M059J (cell line): ENCODE data around the gene SLC6A18. TPM values are rescaled to one million over a fixed set of nuclear protein-coding genes. Genes with fewer than 3 reads are reported as not detected.

Source experiments
- DNase-seq: peaks from one replicate; pipeline ENCODE4 v3.0.0-alpha.2; 2012; ENCODE audit warnings: low read depth
- total RNA-seq: library from RNA; depleted of rRNA; stranded (reverse); fragments of >200 nt; shearing (Covaris generic); gene quantifications from 2 replicates; pipeline ENCODE4 v1.2.3, GENCODE V29; 2014

Gene SLC6A18
- total RNA-seq, 1 experiment from 2014 or later = not detected

DNA sequence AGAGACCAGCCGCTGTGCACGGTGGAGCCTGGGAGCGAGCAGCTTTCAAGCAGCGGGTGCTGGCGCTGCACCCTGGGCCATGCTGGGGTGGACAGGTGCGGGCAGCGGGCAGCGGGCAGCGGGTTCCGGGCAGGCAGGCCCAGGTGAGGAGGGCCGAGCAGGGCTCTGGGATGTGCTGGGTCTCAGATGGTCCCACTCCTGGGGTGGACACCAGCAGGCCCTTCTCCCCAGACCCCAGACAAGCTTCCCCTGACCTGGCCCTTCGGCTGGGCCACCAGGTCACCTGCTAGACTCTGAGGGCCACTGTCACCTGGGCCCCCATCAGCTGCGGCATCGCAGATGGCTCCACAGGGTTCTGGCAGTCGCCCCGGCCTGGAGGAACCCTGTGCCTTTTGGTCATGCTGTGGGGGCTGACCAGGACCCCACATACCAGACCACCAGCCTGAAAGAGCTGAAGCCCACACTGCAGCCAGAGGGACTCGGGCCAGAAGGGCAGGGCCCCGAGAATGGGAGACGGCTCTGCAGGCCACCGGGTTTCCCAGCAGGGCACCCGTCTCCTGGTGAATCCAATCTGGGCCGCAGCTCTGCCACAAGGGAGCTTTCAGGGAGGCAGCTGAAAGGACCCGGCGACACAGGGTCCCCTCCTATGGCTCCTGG, 21.7 kb upstream of the SLC6A18 start:
- DNase-seq = no peak

DNA sequence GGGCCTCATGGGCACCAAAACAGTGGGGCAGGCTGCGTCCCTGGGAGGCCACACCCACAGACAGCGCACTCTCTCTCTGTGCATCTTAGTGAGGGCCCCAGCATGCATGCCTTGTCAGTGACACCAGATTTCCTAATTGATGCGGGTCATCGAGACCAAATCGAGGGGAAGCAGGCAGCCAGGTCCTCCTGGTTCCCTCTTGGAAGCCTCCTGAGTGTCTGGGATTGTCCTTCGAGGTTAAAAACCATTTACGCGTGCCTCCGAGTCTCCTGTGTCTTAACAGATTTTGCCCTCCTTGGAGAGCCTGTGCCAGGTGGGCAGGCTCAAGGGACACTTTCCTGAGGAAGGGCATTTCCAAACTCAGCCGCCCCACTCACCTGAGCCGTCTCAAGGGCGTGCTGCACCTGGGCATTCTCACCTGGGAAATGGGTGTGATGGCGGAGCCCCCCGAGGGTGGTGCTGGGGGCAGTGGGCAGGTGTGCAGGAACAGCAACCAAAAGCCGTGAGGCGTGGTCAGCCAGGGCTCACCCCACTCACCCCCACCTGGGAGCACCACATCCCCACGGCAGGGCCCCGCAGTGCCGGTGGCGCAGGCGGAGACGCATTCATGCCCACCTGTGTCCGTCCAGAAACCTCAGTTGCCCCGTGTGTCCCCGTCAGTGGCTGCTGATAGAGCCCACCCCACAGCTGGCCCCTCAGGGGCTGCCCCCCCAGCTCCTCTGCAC, 21.1 kb upstream of the SLC6A18 start:
- DNase-seq = no peak

DNA sequence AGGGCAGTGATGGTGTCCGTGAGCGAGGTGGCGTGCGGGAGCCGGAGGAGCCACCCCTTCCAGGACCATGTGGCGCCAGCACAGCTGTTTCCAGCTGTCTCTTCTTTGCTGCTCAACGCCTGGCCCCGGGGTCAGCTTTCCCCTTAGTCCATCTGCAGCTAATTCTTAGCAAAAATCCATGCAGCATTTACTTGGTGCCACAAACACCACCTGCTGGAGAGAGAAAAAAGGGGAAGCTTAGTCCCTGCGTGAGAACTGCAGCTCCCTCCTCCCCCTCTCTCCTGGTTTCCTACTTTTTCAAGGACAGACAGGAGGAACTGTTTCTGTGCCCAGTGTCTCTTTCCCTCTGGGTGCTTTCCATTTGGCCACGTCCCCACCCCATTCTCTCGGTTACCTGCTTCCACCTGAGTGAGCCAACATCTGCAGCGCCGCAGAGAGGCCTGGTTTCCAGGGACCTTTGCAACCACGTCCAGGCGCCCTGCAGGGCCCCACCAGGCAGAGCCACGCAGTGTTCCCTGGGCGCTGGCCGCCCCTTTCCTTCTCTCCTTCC, 20.4 kb upstream of the SLC6A18 start:
- DNase-seq = peak; percentile 38

DNA sequence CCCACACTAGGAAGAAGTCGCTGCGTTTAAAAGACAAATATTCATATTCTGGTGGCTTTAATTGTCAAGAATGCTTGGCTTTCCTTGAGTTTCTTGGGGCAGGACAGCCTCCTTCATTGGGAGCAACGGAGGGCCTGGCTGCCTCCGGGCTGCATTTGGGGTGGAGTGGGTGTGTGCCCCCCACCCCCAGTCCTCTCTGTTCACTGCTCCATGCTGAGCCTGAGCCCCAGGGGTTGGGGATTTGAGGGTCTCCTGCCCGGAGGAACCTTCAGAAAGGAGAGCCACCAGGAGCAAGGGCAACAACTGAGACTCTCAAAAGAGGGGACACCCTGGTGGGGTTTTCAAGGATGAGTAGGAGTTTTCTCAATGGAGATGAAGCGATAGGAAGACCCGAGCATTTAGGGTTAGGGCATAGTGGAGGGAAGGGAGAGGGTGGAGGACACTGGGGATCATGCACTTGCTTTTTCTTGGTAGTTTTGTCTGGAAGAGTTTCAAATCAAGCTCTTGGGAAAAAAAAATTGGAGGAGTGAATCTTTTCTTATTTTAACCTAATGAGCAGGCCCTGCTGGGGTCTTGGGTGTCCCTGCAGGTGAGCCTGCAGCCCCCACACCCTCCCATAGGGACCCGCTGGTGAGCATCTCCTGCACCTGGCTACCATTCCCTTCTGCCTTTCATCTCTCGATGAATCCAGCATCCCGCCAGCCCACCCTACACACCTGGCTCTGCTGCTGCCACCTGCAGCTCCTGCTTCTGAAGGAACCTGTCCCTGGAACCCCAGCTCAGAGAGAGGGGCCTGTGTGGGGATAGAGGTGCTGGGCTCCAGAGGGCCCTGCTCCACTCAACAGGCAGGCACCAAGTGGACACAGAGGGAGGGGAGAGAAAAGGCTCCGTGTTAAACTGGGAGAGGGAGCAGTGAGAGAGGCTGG, 19.7 kb upstream of the SLC6A18 start:
- DNase-seq = no peak

DNA sequence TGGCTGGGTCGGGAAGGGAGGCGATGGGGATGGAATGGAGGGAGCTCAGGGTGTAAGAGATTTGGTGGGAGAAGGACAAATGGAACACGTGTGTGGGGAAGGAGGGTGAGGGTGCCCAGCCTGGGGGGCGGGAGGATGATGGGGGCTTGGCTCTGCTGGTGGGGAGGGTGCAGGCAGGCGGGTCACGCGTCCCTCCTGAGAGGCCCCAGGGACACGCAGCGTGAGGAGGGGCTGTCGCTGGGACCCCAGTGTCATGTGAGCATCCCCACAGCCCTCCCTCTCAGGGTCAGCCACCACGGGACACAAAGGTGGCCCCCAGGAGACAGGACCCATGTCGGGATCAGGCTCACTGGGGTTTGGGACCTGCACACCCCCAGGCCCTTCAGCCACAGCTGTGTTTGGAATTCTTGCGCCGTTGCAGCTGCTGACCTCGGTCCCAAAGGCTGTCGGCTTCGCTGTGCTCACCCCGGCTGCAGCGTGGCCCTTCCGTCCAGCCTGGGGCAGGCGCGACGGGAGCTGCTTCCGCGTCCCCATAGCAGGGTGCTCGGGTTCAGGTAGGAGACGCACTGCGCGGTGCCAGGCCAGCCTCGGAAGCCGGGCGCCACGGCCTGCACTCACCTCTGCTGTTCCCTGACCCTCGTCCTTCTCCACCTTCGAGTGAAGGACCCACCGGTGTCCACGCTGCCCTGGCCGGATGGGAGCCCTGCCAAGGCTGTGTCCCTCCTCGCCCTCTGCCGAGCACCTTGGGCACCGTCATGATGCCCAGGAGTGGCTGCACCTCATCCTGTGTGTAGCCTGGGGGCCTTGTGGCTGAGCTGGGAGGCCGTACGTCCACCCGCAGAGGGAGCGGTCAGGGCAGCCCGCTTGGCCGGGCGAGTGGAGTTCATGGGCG, 18.4 kb upstream of the SLC6A18 start:
- no peak for DNase-seq

DNA sequence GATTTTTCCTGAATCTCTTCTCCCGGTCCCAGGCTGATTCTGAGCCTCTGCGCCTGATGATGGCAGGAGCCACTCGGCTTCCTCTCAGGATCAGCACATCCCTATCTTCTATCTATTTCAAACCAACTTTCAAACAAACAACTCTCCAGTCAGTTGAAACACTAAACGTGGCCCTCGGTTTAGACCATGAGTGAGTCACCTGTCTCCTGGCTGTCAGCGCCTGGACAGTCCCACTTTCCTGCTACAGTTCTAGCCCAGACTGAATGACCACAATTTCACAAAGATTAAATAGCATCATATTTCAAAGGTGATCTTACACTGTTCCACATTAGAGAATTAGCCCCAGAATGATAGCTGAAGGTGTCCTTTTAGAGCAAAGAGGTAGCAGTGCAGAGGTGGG, 17.6 kb upstream of the SLC6A18 start:
- peak; percentile 36 for DNase-seq

DNA sequence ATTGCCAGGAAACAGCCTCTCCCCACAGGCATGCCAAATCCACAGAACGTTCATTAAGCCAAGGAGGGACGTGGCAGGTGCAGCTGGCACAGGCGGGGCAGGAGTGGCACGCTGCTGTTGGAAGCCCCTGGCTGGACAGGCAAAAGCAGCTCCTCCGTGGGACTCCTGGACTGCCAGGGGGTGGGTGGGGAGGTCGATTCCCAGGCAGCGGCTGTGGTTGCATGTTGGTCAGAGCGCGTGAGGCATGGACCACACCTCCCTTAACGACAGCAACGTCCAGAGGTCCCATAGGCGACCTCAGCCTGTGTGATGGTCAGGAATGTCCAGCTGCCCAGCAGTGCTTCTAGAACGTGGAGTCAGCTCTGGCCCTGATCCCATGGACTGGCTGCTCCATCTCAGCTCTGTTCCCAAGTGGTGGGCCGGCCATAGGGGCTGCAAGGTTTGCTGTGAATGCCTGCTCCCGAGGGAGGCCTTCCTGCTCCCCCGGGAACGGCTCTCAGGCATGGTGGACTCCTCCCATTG, 16.9 kb upstream of the SLC6A18 start:
- no peak for DNase-seq

DNA sequence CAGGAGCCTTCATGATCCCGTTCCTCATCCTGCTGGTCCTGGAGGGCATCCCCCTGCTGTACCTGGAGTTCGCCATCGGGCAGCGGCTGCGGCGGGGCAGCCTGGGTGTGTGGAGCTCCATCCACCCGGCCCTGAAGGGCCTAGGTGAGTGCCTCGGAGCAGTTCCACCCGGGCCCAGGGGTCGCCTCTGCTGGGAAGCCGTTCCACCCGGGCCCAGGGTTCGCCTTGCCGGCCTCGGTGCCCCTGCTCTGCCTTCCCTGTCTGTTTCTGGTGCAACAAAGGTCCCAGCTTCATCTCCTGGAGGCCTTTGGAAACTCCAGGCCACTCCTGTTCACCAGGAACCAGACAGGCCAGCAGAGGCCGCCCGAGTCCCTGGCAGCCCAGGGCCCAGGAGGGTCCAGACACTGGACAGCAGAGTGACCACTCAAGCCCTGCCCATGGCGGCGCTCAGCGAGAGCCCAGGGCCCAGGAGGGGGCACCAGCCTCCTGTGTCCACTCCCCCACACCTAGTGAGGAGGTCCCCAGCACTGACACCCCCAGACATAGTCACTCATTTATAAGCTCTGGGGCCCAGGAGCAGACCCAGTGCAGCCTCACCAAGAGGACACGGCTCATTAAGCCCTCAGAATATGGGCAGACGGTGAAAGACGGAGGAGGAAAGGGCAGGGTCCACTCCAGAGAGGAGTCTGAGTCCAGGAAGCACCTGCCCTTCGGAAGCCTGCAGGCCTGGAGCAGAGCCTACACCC, 16.3 kb upstream of the SLC6A18 start:
- peak; percentile 49 for DNase-seq

DNA sequence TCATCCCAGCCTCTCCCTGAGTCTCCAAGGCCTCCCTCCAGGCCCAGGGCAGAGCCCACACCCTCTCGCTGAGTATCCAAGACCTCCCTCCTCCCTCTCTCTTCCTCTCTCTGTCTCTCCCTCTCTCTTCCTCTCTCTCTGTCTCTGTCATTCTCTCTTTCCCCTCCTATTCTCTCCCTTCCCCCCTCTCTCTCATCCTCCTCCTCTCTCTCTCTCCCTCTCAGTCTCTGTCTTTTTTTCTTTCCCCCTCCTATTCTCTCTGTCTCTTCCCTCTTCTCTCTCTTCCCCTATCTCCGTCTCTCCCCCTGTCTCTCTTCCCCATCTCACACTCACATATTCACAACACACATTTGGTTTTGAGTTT, 15.7 kb upstream of the SLC6A18 start:
- DNase-seq = no peak

DNA sequence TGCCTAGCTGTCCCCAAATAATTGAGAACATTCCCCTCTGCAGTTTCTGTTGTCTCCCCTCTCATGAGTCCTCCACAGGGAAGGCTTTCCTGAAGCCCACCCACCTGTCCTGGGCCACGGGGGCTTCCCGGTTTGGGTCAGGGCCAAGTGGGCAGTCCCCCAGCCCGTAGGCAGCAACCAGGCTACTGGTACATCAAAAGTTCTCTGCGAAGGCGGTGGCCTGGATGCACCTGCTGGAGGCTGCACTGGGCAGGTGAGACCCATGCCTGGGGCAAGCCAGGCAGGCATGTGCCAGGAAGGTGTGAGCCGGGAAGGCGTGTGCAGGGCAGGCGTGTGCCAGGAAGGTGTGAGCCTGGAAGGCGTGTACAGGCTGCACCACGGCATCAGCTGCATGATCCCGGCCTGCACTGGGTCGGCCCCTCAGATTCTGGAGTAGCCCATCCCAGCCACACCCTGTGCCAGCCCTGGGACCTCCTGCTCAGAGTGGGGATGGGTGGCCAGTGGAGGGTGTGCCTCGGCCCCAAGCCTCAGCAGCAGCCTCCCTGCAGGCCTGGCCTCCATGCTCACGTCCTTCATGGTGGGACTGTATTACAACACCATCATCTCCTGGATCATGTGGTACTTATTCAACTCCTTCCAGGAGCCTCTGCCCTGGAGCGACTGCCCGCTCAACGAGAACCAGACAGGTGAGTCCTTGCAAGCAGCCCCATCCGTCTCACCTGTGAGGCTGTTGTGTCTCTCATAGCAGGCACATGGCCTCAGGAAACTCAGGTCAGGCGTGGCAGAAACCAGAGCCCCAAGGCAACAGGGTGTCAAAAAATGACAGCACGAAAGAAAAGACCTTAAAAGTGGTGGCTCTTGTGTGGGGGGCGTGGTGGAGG, 15.0 kb upstream of the SLC6A18 start:
- DNase-seq = no peak

DNA sequence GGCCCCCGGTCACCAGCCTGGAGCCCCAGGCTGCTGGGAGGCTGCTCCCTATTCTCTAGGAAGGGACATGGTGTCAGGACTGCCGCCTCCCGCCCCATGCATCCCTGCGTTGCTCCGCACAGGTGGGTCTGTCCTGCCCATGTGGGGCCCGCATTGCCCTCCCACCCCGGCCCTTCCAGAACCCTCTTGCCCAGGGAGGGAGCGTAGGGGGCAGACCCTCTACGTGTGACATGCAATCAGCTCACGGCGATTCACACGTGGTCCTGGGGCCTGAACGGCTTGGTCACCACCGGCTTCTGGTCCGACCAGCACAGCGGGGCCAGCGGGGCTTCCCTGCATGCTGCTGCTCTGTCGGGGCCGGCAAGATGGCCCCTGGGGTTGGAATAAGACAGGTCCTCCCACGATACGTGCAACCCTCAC, 14.3 kb upstream of the SLC6A18 start:
- DNase-seq = no peak

DNA sequence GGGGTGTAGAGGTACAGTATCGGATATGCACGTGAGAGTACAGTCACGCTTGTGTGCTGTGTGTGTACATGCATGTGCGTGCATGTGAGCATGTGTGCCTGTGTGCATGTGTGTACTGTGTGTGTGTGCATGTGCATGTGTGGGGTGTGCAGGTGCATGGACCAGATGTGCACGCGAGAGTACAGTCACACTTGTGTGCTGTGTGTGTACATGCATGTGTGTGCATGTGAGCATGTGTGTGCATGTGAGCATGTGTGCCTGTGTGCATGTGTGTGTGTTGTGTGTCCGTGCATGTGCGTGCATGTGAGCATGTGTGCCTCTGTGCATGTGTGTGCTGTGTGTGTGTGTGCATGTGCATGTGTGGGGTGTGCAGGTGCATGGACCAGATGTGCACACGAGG, 13.5 kb upstream of the SLC6A18 start:
- no peak for DNase-seq

DNA sequence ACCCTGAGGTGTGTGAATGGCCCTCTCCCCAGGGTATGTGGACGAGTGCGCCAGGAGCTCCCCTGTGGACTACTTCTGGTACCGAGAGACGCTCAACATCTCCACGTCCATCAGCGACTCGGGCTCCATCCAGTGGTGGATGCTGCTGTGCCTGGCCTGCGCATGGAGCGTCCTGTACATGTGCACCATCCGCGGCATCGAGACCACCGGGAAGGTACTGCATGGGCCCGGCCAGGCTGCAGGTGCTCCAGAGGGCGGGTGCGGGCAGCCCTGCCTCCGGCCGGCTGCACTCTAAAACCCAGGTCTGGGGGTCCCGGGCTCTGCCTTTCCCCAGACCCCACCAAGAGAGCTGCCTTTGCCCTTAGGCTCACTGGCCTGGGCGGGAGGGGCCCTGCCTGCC, 12.9 kb upstream of the SLC6A18 start:
- no peak for DNase-seq

DNA sequence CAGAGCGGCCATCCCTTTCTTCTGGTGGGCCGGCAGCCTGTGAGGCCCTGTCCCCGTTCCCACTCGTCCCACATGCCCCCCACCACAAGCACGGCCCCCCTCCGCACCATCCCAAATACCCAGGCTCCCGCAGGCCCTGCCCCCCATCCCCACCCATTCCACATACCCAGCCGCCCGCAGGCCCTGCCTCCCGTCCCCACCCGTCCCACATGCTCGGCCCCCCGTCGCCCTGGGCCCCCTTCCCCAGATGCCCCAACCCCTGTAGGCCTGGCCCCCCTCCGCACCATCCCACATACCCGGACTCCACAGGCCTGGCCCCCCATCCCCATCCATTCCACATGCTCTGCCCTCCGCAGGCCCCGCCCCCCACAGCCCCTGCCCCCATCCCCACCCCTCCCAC, 12.3 kb upstream of the SLC6A18 start:
- DNase-seq = no peak

DNA sequence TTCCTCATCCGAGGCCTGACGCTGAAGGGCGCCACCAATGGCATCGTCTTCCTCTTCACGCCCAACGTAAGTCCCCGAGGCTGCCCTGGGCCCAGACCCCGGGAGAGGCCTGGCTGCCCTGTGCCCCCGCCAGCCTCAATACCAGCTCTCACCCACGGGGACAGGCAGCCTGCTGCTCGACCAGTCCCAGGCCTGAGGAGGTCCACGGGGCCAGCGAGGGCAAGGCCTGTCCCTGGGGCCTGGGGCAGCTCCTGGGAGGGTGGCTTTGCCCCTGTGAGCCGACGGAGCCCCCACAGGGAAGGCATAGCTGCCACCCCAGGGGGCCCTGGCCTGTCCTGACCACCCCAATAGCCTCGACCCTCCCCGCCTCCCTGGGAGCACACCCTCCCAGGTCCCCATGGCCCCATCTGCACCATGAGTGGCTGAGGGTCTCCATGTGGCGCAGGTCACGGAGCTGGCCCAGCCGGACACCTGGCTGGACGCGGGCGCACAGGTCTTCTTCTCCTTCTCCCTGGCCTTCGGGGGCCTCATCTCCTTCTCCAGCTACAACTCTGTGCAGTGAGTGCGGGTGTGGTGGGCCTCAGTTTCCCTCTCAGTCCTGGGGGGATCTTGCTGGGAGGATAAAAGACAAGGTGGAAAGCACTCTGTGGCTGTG, 11.5 kb upstream of the SLC6A18 start:
- DNase-seq = no peak

DNA sequence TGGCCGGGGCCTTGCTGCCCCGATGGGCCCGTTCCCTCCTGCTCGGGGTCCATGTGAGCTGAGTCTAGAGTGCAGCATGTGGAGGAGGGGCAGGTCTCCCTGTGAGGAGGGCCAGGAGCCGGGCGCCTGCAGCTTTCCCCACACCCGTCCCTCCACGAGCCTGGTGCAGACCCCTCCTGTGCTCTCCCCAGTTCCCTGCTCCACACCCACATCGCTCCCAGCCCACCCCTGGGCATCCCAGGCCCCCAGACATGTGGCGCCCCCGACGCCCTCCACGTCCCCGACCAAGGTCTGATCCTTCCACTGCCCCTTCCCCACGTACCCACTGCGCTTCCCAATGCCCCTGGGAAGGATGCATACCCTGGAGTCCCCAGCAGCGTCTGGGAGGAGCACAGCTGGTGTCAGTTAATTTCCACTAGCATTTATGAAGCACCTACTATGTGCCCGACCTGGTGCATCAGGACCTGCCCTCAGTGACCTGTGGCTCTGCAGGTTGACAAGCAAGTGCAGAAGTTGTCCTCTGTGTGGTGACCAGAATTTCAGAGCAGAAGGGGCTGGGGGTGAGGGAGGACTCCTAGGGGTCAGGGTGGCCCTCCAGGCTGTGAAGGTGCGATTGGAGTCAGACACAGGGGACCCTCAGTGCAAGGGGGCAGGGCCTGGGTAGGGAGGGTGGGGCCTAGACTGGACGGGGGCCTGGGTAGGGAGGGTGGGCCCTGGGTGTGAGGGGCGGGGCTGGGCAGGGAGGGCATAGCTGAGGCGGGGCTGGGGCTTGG, 10.8 kb upstream of the SLC6A18 start:
- no peak for DNase-seq

DNA sequence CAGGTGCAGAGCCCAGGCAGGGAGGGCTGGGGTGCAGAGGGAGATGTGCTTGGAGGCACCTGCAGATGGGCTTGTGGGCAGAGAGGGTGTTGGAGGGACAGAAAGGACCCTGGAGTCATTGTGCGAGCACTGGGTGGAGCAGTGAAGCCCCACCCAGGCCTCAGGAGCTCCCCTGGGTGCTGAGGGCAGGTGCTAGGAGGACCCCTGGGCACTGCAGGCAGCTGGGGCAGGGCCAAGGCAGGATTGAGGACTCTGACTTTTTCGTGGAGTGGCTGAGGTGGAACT, 10.3 kb upstream of the SLC6A18 start:
- no peak for DNase-seq
